ENCODE measurements around the gene ATP6V1B1.

The ATP6V1B1 gene

GRCh38 chr2:70962211-70962884 lies 26.6 kb downstream of the ATP6V1B1 start:
- peaks cover 6% of the 10 kb centered on the region for H3K4me1 ChIP-seq (ENCODE audit: insufficient read depth, low read length, severe bottlenecking)
- H3K79me2 ChIP-seq (ENCODE audit: insufficient read depth, low read length), result no peaks in the 10 kb centered on the region
- H3K27me3 ChIP-seq (ENCODE audit: insufficient read depth, low read length), result no peaks in the 10 kb centered on the region
- no peaks in the 10 kb centered on the region for H3K36me3 ChIP-seq (ENCODE audit: insufficient read depth, low read length)
- no peaks in the 10 kb centered on the region for H3K9me3 ChIP-seq (ENCODE audit: low read length)
- H2AFZ ChIP-seq (ENCODE audit: low read length), result no peak overlapping the region
- no peak overlapping the region for H3K27ac ChIP-seq (ENCODE audit: low read depth, low read length, poor library complexity, severe bottlenecking)
- no peaks in the 10 kb centered on the region for H4K20me1 ChIP-seq (ENCODE audit: insufficient read depth, low read length)
- TF ChIP-seq CTCF (IDR thresholded peaks at IDR 0.05; ENCODE audit: low read length) (no peak), EZH2 (IDR thresholded peaks at IDR 0.05; ENCODE audit: borderline replicate concordance, low read length) (no peak)
- H3K4me2 ChIP-seq (ENCODE audit: low read length), result no peak overlapping the region
- no peak overlapping the region for H3K4me3 ChIP-seq (ENCODE audit: low read depth, low read length, poor library complexity, severe bottlenecking)
- H3K9ac ChIP-seq (ENCODE audit: low read length), result no peak overlapping the region
- H3K9me2 ChIP-seq (ENCODE audit: low read depth, low read length), result no peaks in the 10 kb centered on the region
- H3F3A ChIP-seq (ENCODE audit: insufficient read depth, low read length), result no peaks in the 10 kb centered on the region

- Histone ChIP-seq H3K9me3 (ENCODE audit: low read length) (no peaks in the 10 kb centered on the region), H3K9me2 (ENCODE audit: low read depth, low read length) (no peaks in the 10 kb centered on the region), H3K9ac (ENCODE audit: low read length) (no peak overlapping the region), H3K27me3 (ENCODE audit: insufficient read depth, low read length) (no peaks in the 10 kb centered on the region), H3F3A (ENCODE audit: insufficient read depth, low read length) (no peaks in the 10 kb centered on the region), H3K27ac (ENCODE audit: low read depth, low read length, poor library complexity, severe bottlenecking) (no peak overlapping the region), H3K4me3 (ENCODE audit: low read depth, low read length, poor library complexity, severe bottlenecking) (no peak overlapping the region), H2AFZ (ENCODE audit: low read length) (no peak overlapping the region), H3K36me3 (ENCODE audit: insufficient read depth, low read length) (no peaks in the 10 kb centered on the region), H3K4me1 (ENCODE audit: insufficient read depth, low read length, severe bottlenecking) (peaks cover 4% of the 10 kb centered on the region), H3K79me2 (ENCODE audit: insufficient read depth, low read length) (no peaks in the 10 kb centered on the region), H4K20me1 (ENCODE audit: insufficient read depth, low read length) (no peaks in the 10 kb centered on the region), H3K4me2 (ENCODE audit: low read length) (no peak overlapping the region)
- TF ChIP-seq CTCF (IDR thresholded peaks at IDR 0.05; ENCODE audit: low read length), result no peak
- no peak for TF ChIP-seq EZH2 (IDR thresholded peaks at IDR 0.05; ENCODE audit: borderline replicate concordance, low read length)
These were observed 27.5 kb downstream of the ATP6V1B1 start for GRCh38 chr2:70962885-70963878.

GRCh38 chr2:70964133-70964532 lies 28.4 kb downstream of the ATP6V1B1 start:
- Histone ChIP-seq H3K4me2 (ENCODE audit: low read length) (no peak overlapping the region), H3K9me3 (ENCODE audit: low read length) (no peaks in the 10 kb centered on the region), H3K27ac (ENCODE audit: low read depth, low read length, poor library complexity, severe bottlenecking) (no peak overlapping the region), H3F3A (ENCODE audit: insufficient read depth, low read length) (no peaks in the 10 kb centered on the region), H3K27me3 (ENCODE audit: insufficient read depth, low read length) (no peaks in the 10 kb centered on the region), H3K4me3 (ENCODE audit: low read depth, low read length, poor library complexity, severe bottlenecking) (no peak overlapping the region), H3K36me3 (ENCODE audit: insufficient read depth, low read length) (no peaks in the 10 kb centered on the region), H2AFZ (ENCODE audit: low read length) (no peak overlapping the region), H3K9me2 (ENCODE audit: low read depth, low read length) (no peaks in the 10 kb centered on the region), H3K4me1 (ENCODE audit: insufficient read depth, low read length, severe bottlenecking) (no peaks in the 10 kb centered on the region), H4K20me1 (ENCODE audit: insufficient read depth, low read length) (no peaks in the 10 kb centered on the region), H3K9ac (ENCODE audit: low read length) (no peak overlapping the region), H3K79me2 (ENCODE audit: insufficient read depth, low read length) (no peaks in the 10 kb centered on the region)
- TF ChIP-seq CTCF (IDR thresholded peaks at IDR 0.05; ENCODE audit: low read length), result no peak
- no peak for TF ChIP-seq EZH2 (IDR thresholded peaks at IDR 0.05; ENCODE audit: borderline replicate concordance, low read length)

All from OCI-LY1 (cell line).